ENCODE data around the gene MPO.

DNA sequence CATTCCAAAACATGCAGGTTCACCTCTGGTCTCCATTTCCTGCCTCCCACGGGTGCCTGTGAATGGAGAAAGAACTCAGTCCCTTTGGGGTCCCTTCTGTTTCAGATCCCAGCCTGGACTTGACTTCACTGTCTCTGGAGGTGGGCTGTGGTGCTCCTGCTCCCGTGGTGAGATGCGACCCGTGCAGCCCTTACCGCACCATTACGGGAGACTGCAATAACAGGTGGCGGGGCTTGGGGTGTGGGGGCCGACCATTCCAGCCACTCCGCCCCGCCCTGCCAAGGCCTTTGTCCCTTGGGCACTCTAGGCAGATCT, 31.8 kb downstream of the MPO start:
- TF ChIP-seq, protein P1, sequence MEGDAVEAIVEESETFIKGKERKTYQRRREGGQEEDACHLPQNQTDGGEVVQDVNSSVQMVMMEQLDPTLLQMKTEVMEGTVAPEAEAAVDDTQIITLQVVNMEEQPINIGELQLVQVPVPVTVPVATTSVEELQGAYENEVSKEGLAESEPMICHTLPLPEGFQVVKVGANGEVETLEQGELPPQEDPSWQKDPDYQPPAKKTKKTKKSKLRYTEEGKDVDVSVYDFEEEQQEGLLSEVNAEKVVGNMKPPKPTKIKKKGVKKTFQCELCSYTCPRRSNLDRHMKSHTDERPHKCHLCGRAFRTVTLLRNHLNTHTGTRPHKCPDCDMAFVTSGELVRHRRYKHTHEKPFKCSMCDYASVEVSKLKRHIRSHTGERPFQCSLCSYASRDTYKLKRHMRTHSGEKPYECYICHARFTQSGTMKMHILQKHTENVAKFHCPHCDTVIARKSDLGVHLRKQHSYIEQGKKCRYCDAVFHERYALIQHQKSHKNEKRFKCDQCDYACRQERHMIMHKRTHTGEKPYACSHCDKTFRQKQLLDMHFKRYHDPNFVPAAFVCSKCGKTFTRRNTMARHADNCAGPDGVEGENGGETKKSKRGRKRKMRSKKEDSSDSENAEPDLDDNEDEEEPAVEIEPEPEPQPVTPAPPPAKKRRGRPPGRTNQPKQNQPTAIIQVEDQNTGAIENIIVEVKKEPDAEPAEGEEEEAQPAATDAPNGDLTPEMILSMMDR (IDR thresholded peaks at IDR 0.05) = no peak
- TF ChIP-seq POLR2A (IDR thresholded peaks at IDR 0.05) = peak in 1 of 2 donors; percentile 30

Measured in Peyer's patch (tissue), 4 donors.